Mesenchymal stem cell (in vitro differentiated cells and primary cell): ENCODE results near the gene PHF5A.

Experiments used
- DNase-seq: peaks from one replicate; pipeline ENCODE4 v3.0.0-alpha.2; 2013
- H2AFZ ChIP-seq: one replicate; pipeline ENCODE4 v1.6.1; 2013; ENCODE audit warnings: low read depth, mild to moderate bottlenecking, control low read depth, inconsistent platforms, low read length, moderate library complexity
- H2AK5ac ChIP-seq: 2 replicates; pipeline ENCODE4 v1.6.1; 2013; ENCODE audit warnings: low read length, moderate library complexity, mild to moderate bottlenecking, inconsistent platforms; ENCODE audit not compliant: severe bottlenecking
- H2BK120ac ChIP-seq: one replicate; pipeline ENCODE4 v1.6.1; 2013; ENCODE audit warnings: low read depth, mild to moderate bottlenecking, inconsistent platforms, low read length, moderate library complexity
- H2BK12ac ChIP-seq, 2 experiments: one replicate each; pipeline ENCODE4 v1.6.1; 2013; ENCODE audit warnings: inconsistent platforms in 2 of 2, low read length in 2 of 2, mild to moderate bottlenecking in 2 of 2, moderate library complexity in 2 of 2, control low read depth in 1 of 2
- H2BK15ac ChIP-seq: one replicate; pipeline ENCODE4 v1.6.1; 2013; ENCODE audit warnings: mild to moderate bottlenecking, low read depth, inconsistent platforms; ENCODE audit not compliant: poor library complexity, severe bottlenecking
- H2BK5ac ChIP-seq: 2 replicates; pipeline ENCODE4 v1.6.1; 2013; ENCODE audit warnings: low read depth, mild to moderate bottlenecking, low read length, control low read depth, inconsistent platforms; ENCODE audit not compliant: poor library complexity, severe bottlenecking
- H3K14ac ChIP-seq, 2 experiments: one replicate each; pipeline ENCODE4 v1.6.1; 2013; ENCODE audit warnings: inconsistent platforms in 2 of 2, low read length in 2 of 2, control low read depth in 1 of 2, mild to moderate bottlenecking in 1 of 2, moderate library complexity in 1 of 2
- H3K18ac ChIP-seq, 2 experiments: one replicate each; pipeline ENCODE4 v1.6.1; 2013; ENCODE audit warnings: inconsistent platforms in 2 of 2, low read length in 2 of 2, control low read depth in 1 of 2, low read depth in 1 of 2, mild to moderate bottlenecking in 1 of 2
- H3K23ac ChIP-seq, 2 experiments: one replicate each; pipeline ENCODE4 v1.6.1; 2013; ENCODE audit warnings: inconsistent platforms in 2 of 2, low read length in 2 of 2, mild to moderate bottlenecking in 2 of 2, moderate library complexity in 2 of 2, control low read depth in 1 of 2
- H3K27ac ChIP-seq: 2 replicates; pipeline ENCODE4 v1.5.1; 2013; ENCODE audit warnings: mild to moderate bottlenecking, moderate library complexity, low read length, control low read depth, inconsistent platforms; ENCODE audit not compliant: poor library complexity, severe bottlenecking
- H3K27me3 ChIP-seq, 2 experiments: 2 replicates each; pipeline versions ENCODE4 v1.6.1 to v1.7.0; 2013; ENCODE audit warnings: low read length in 2 of 2, mild to moderate bottlenecking in 2 of 2, moderate library complexity in 2 of 2, control low read depth in 1 of 2, inconsistent platforms in 1 of 2; ENCODE audit not compliant: control insufficient read depth in 1 of 2, insufficient read depth in 1 of 2
- H3K36me3 ChIP-seq, 2 experiments: 2 replicates each; pipeline versions ENCODE4 v1.6.1 to v1.7.0; 2013; ENCODE audit warnings: low read length in 2 of 2, control low read depth in 1 of 2, inconsistent platforms in 1 of 2, low read depth in 1 of 2, mild to moderate bottlenecking in 1 of 2; ENCODE audit not compliant: insufficient read depth in 2 of 2, control insufficient read depth in 1 of 2
- H3K4ac ChIP-seq, 2 experiments: one replicate each; pipeline ENCODE4 v1.6.1; 2013; ENCODE audit warnings: inconsistent platforms in 2 of 2, low read length in 2 of 2, mild to moderate bottlenecking in 2 of 2, moderate library complexity in 2 of 2, control low read depth in 1 of 2, low read depth in 1 of 2
- H3K4me1 ChIP-seq: 2 replicates; pipeline ENCODE4 v1.6.1; 2013; ENCODE audit warnings: low read depth, low read length, control low read depth; ENCODE audit not compliant: control insufficient read depth, insufficient read depth
- H3K4me2 ChIP-seq: 2 replicates; pipeline ENCODE4 v1.6.1; 2013; ENCODE audit warnings: low read length, mild to moderate bottlenecking, inconsistent platforms; ENCODE audit not compliant: poor library complexity, severe bottlenecking
- H3K4me3 ChIP-seq, 2 experiments: 2 replicates each; pipeline versions ENCODE4 v1.5.1 to v1.7.0; 2013; ENCODE audit warnings: low read length in 2 of 2, mild to moderate bottlenecking in 2 of 2, control low read depth in 1 of 2, low read depth in 1 of 2; ENCODE audit not compliant: insufficient read depth in 1 of 2
- H3K79me1 ChIP-seq: replicated peaks from 2 replicates; pipeline ENCODE4 v1.6.1; 2013; ENCODE audit warnings: mild to moderate bottlenecking, control low read depth, low read length, inconsistent platforms; ENCODE audit not compliant: poor library complexity, severe bottlenecking
- H3K9ac ChIP-seq: 2 replicates; pipeline ENCODE4 v1.7.0; 2013; ENCODE audit warnings: mild to moderate bottlenecking, low read length, moderate library complexity
- H3K9me3 ChIP-seq: 2 replicates; pipeline ENCODE4 v1.7.0; 2013; ENCODE audit warnings: mild to moderate bottlenecking, low read length; ENCODE audit not compliant: control insufficient read depth
- H4K8ac ChIP-seq: one replicate; pipeline ENCODE4 v1.6.1; 2013; ENCODE audit warnings: inconsistent platforms, mild to moderate bottlenecking, low read length, moderate library complexity
- H4K91ac ChIP-seq: one replicate; pipeline ENCODE4 v1.6.1; 2013; ENCODE audit warnings: mild to moderate bottlenecking, low read length, inconsistent platforms
- WGBS: methylation state at CpG from one replicate; pipeline ENCODE4 v1.1.7; 2013; ENCODE audit warnings: mixed read lengths; 5-methylcytosine and 5-hydroxymethylcytosine counted together

The PHF5A gene

DNA sequence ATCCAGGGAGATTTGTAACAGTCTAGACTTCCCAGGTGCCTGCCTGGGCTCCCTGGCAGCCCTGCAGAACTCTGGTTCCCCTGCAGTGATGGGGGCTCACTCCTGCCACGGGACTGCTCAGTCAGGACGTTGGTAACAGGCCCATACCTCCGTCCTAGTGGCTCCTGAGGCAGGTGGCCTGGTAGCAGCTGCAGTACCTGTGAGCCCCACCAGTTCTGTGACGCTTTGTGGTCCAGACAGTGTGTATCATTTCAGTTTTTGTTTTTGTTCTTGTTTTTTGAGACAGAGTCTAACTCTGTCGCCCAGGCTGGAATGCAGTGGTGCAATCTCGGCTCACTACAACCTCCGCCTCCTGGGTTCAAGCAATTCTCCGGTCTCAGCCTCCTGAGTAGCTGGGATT is 48.0 kb upstream of the PHF5A start:
- 94% methylated on average over 8 of the region's 8 CpGs for WGBS
- H2BK12ac ChIP-seq: no peak overlapping the region
- H3K27ac ChIP-seq: no peak overlapping the region
- H3K9ac ChIP-seq: no peak overlapping the region
- H4K8ac ChIP-seq: no peak overlapping the region
- no peak overlapping the region for H3K4me3 ChIP-seq
- H3K4me2 ChIP-seq: no peak overlapping the region
- H3K9me3 ChIP-seq: no peaks in the 10 kb centered on the region
- H2AFZ ChIP-seq: no peak overlapping the region
- H3K4ac ChIP-seq: no peak overlapping the region
- no peak overlapping the region for H3K14ac ChIP-seq
- H3K4me1 ChIP-seq: peaks cover 23% of the 10 kb centered on the region
- no peak overlapping the region for H3K18ac ChIP-seq
- no peak for DNase-seq
- no peak overlapping the region for H2BK15ac ChIP-seq
- H2BK120ac ChIP-seq: no peak overlapping the region
- no peak overlapping the region for H3K23ac ChIP-seq
- H3K79me1 ChIP-seq: peaks cover 29% of the 10 kb centered on the region
- H2BK5ac ChIP-seq: no peak overlapping the region
- H3K36me3 ChIP-seq: peaks cover 63 to 65% of the 10 kb centered on the region in 2 experiments
- no peak overlapping the region for H4K91ac ChIP-seq
- H2AK5ac ChIP-seq: no peak overlapping the region
- no peaks in the 10 kb centered on the region for H3K27me3 ChIP-seq

- H2BK15ac ChIP-seq: no peak overlapping the region
- H3K4me1 ChIP-seq: peaks cover 35% of the 10 kb centered on the region
- peak overlapping the region; percentile 30 for H4K91ac ChIP-seq
- H3K9me3 ChIP-seq: no peaks in the 10 kb centered on the region
- peak overlapping the region; percentile 9 for H3K27ac ChIP-seq
- peak overlapping the region; percentile 3 for H2BK120ac ChIP-seq
- H3K79me1 ChIP-seq: peaks cover 45% of the 10 kb centered on the region
- peak overlapping the region; percentile 58 to 61 for H3K18ac ChIP-seq
- peak overlapping the region; percentile 10 for H3K9ac ChIP-seq
- no peak overlapping the region for H3K4me3 ChIP-seq
- H3K4me2 ChIP-seq: no peak overlapping the region
- no peaks in the 10 kb centered on the region for H3K27me3 ChIP-seq
- peak overlapping the region; percentile 53 for H2AK5ac ChIP-seq
- WGBS: 93% methylated on average over 5 of the region's 5 CpGs
- no peak overlapping the region for H3K23ac ChIP-seq
- DNase-seq: no peak
- H3K14ac ChIP-seq: no peak overlapping the region
- H2BK5ac ChIP-seq: no peak overlapping the region
- H3K36me3 ChIP-seq: peaks cover 63 to 66% of the 10 kb centered on the region in 2 experiments
- H4K8ac ChIP-seq: peak overlapping the region; percentile 35
- H2AFZ ChIP-seq: no peak overlapping the region
- H2BK12ac ChIP-seq: peak overlapping the region in 1 of 2 experiments; percentile 70
- H3K4ac ChIP-seq: peak overlapping the region in 1 of 2 experiments; percentile 5
Observed at GRCh38 chr22:41513391-41513790, 44.9 kb upstream of the PHF5A start.

DNA sequence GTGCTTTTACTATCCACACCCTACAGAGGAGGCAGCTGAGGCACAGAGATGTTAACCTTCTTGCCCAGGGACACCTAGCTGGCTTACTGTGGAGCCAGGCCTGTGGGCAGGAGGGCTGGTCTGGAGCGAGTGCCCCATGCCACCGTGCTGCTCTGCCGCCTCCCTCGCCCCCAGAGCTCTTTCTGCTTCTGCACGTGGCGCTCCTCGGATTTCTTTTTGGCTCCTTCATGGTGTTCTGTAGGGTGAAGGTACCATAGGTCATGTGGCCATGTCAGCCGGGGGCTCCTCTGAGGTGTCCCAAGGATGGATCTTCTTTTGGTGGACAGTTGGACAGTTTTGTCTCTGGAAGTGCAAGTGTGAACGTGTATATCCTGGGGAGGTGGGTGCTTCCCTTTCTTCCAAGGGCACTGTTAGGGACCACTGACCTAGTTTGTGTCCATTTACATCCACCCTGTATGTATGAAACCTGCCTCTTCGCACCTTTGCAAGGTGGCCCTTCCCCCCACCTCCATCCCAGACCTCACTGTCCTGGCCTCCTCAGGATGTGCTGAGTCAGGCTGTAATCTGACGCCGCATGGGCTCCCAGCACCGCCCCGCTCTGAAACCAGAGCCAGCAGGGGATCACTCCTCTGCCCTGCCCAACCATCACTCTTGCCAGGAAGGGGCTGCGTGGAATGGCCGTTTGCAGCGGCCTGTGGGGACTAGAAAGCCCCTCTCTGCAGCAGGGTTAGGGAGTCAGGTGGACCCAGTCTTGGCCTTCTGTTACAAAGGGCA is 44.1 kb upstream of the PHF5A start:
- Histone ChIP-seq H3K23ac (peak overlapping the region in 1 of 2 experiments; percentile 2), H2BK5ac (no peak overlapping the region), H4K91ac (peak overlapping the region; percentile 74), H2AK5ac (peak overlapping the region; percentile 59), H3K36me3 (peaks cover 65 to 70% of the 10 kb centered on the region in 2 experiments), H3K9me3 (no peaks in the 10 kb centered on the region), H2BK15ac (no peak overlapping the region), H3K18ac (peak overlapping the region; percentile 40 to 78), H2AFZ (no peak overlapping the region), H2BK120ac (peak overlapping the region; percentile 35), H2BK12ac (peak overlapping the region; percentile 81 to 91), H3K9ac (peak overlapping the region; percentile 10), H4K8ac (peak overlapping the region; percentile 68), H3K4ac (peak overlapping the region; percentile 26 to 63), H3K4me1 (peaks cover 38% of the 10 kb centered on the region), H3K79me1 (peaks cover 49% of the 10 kb centered on the region), H3K27me3 (no peaks in the 10 kb centered on the region), H3K27ac (peak overlapping the region; percentile 9), H3K4me3 (no peak overlapping the region), H3K14ac (peak overlapping the region in 1 of 2 experiments; percentile 23), H3K4me2 (no peak overlapping the region)
- WGBS: 50% methylated on average over 16 of the region's 17 CpGs
- peak; percentile 72 for DNase-seq

- H2BK15ac ChIP-seq: no peak overlapping the region
Observed at GRCh38 chr22:41511521-41511968, 43.1 kb upstream of the PHF5A start.

More at GRCh38 chr22:41511521-41511968, 43.1 kb upstream of the PHF5A start:
- peaks cover 32% of the 10 kb centered on the region for H3K4me1 ChIP-seq
- H3K36me3 ChIP-seq: peaks cover 57 to 66% of the 10 kb centered on the region in 2 experiments
- peak overlapping the region; percentile 20 for H2AK5ac ChIP-seq
- H2AFZ ChIP-seq: no peak overlapping the region
- no peak overlapping the region for H2BK12ac ChIP-seq
- H4K91ac ChIP-seq: no peak overlapping the region
- peaks cover 56% of the 10 kb centered on the region for H3K79me1 ChIP-seq
- H4K8ac ChIP-seq: no peak overlapping the region
- H3K27ac ChIP-seq: no peak overlapping the region
- H2BK120ac ChIP-seq: no peak overlapping the region
- no peak overlapping the region for H3K23ac ChIP-seq
- no peak overlapping the region for H3K18ac ChIP-seq
- no peaks in the 10 kb centered on the region for H3K9me3 ChIP-seq
- no peak overlapping the region for H3K4ac ChIP-seq
- H3K9ac ChIP-seq: peak overlapping the region; percentile 11
- no peak for DNase-seq
- no peak overlapping the region for H3K4me3 ChIP-seq
- WGBS: 100% methylated on average over 2 of the region's 2 CpGs
- H3K4me2 ChIP-seq: no peak overlapping the region
- no peak overlapping the region for H2BK5ac ChIP-seq
- no peak overlapping the region for H3K14ac ChIP-seq
- H3K27me3 ChIP-seq: no peaks in the 10 kb centered on the region
